ENCODE measurements around the gene ANO5.

Gene ANO5

DNA sequence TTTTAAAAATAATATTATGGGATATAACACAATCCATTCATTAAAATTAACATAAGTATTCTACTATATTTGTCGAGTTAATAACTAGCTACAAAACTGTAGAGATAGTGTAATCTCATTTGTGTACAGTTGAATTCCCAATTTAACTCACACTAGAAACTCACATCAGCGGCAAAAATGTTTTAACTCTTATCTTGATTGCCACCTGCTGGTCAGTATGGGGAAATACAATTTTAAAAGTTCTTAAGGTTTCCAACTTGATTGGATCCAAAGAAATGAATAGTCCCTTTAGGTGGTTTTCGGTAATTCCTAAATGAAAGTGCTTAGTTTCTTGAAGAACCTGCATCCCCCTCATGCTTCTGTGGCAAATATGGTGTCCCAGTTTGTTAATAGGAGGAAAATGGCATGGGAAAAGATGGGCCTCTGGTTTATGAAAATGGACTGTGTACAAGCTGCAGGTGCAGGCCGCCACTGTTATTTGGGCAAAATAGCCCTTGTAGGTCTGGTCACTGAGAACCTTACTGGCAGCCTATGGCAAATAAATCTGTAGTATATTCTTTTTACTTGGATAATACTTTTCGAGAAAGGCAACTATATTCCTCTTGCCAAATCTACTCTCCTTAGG, 111.6 kb downstream of the ANO5 start:
- Mint-ChIP-seq H3K27me3 (no peaks in the 10 kb centered on the region), H3K36me3 (ENCODE audit: insufficient read depth) (no peaks in the 10 kb centered on the region), H3K4me1 (ENCODE audit: low read depth in 2 of 2) (no peaks in the 10 kb centered on the region), H3K27ac (no peak overlapping the region), H3K4me3 (no peak overlapping the region), H3K9me3 (no peaks in the 10 kb centered on the region)
- DNase-seq = no peak
- ATAC-seq (replicated peaks) = no peak

DNA sequence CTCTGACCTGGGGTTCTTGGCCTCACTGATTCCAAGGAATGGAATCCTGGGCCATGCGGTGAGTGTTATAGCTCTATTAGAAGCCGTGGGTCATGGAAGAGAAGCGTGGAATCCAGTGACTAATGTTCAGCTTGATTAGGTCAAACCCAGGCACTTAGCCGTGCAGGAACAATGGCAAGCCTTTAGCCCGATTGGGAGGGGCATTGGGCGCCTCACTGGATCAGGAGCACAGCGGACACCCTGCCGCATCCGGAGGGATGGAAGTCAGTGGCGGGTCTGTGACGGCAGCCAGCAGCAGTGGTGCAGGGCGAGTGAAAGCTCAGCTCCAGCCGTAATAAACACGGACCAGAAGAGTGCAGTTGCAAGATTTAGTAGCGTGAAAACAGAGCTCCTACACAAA, 124.8 kb downstream of the ANO5 start:
- Mint-ChIP-seq H3K27ac (no peak overlapping the region), H3K27me3 (peaks cover 0 to 20% of the 10 kb centered on the region in 2 donors), H3K4me1 (ENCODE audit: low read depth in 2 of 2) (no peaks in the 10 kb centered on the region), H3K4me3 (no peak overlapping the region), H3K36me3 (ENCODE audit: insufficient read depth) (no peaks in the 10 kb centered on the region), H3K9me3 (no peaks in the 10 kb centered on the region)
- no peak for ATAC-seq (replicated peaks)
- no peak for DNase-seq

DNA sequence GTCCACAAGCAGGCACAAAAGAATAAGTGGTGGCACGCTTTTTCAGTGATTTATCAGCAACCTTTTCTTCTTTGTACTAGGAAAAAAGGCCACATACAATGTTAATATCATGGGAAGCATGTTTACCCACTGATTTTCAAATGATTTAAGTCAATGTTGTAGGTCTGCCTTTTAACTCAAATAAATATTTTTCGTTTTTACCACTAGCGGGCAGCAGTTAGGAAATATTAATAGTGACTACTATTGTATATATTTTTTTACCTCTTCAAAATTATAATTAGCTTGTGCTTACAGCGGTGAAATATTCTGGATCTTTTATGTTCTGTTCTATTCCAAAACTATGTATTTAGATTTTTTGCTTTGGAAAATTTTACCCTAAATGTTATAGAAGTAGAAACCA, 138.9 kb downstream of the ANO5 start:
- Mint-ChIP-seq H3K9me3 (no peaks in the 10 kb centered on the region), H3K27ac (no peak overlapping the region), H3K36me3 (ENCODE audit: insufficient read depth) (no peaks in the 10 kb centered on the region), H3K4me3 (no peak overlapping the region), H3K27me3 (peaks cover 0 to 11% of the 10 kb centered on the region in 2 donors), H3K4me1 (ENCODE audit: low read depth in 2 of 2) (no peaks in the 10 kb centered on the region)
- DNase-seq (no peak), ATAC-seq (replicated peaks) (no peak)
